GM12872 (cell line): ENCODE results near the gene PPP2R1B.

Experiments
- TF ChIP-seq, protein P1 (sequence below): IDR thresholded peaks from 3 replicates; pipeline ENCODE4 v1.5.1; 2011; ENCODE audit warnings: low read depth, mild to moderate bottlenecking, low read length, moderate library complexity; ENCODE audit not compliant: insufficient read depth

Gene PPP2R1B

DNA sequence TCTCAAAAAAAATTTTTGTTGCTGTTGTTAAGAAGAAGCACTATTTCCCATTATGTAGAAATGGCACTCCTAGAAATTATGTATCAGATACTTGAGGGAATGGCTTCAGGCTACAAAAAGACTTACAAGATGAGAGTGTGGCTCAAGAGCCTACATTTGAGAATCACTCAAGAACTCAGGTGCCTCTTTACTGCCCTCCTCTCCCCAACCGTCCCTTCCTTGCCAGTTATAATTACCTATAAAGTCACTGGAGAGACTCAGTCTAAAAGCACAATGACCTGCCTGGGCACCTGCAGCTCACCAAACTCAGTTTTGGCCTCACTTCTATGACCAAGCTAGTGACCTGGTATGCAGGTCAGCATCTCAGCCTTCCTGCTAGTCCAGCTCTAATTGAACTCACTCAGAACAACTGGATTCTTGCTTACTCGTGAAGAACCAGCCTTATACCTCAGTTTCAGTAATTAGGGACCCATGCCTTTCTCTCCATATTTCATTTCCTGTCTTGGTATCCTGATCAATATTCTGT is 41.9 kb upstream of the PPP2R1B start:
- TF ChIP-seq, protein P1, sequence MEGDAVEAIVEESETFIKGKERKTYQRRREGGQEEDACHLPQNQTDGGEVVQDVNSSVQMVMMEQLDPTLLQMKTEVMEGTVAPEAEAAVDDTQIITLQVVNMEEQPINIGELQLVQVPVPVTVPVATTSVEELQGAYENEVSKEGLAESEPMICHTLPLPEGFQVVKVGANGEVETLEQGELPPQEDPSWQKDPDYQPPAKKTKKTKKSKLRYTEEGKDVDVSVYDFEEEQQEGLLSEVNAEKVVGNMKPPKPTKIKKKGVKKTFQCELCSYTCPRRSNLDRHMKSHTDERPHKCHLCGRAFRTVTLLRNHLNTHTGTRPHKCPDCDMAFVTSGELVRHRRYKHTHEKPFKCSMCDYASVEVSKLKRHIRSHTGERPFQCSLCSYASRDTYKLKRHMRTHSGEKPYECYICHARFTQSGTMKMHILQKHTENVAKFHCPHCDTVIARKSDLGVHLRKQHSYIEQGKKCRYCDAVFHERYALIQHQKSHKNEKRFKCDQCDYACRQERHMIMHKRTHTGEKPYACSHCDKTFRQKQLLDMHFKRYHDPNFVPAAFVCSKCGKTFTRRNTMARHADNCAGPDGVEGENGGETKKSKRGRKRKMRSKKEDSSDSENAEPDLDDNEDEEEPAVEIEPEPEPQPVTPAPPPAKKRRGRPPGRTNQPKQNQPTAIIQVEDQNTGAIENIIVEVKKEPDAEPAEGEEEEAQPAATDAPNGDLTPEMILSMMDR: no peak

DNA sequence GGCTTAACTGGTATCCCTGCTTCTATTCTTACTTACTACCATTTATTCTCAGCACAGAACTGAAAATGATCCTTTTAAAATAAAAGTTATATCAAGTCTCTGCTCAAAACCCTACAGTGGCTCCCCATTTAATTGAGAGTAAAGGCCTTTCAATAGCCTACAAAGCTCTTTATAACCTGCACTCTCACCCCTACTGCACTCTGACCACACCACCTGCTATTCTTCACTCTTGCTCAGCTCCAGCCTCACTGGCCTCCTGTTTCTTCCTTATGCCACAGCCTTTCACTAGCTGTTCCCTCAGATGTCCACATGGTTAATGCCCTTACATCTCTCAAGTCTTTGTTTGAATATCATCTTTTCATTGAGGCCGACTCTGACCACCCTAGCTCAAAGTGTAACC is 40.9 kb upstream of the PPP2R1B start:
- TF ChIP-seq, protein P1: no peak

DNA sequence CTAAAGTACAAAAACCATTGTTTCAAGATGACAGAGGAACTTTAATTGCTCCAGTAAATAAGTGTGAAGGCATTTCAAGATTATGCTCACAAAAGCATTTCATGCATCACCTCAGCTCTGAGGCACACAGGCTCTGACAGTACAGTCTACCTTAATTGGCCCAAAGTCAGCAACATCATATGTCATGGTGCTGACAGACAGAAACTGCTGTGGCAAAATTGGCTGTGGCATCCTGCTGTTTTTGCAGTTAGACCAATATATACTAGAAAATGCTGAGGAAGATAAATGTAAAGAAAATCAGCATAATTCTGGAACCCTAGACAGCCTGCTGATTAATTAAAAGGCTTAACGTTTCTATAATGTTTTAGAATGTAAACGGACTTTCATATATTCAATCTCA is 34.9 kb upstream of the PPP2R1B start:
- TF ChIP-seq, protein P1: no peak

DNA sequence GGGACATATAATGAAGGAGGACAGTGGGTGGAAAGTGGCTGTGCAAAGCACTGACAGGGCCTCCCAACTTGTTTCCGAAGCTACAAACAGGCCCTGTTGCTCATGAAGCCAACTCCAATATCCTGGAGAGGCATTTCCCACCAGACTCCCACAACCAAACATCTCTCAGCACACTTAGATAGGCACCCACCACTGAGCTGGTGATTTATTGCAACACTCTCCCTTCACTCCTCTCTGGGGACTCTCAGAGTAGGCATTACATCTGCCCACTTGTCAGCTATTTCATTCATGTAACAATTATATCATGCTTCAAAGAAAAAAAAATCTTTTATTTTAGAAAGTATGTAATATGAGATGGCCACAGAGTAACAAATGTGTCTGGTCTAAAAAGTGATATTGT is 32.1 kb upstream of the PPP2R1B start:
- TF ChIP-seq, protein P1: no peak

DNA sequence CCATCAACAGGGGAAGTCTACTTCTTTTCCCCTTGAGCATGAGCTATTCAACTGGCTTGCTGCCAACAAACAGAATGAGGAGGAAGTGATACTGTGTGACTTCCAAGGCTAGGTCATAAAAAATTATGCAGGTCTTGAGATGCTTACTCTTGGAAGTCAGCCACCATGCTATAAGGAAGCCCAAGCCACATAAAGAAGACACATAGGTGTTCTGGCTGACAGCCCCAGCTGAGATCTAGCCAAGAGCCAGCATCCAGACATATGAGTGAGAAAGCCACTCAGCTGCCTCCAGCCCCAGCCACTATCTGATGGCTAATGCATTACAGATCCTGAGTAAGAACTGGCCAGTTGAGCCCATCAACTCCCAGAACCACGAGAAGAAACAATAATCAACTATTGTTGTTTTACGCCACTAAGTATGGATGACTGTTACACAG is 31.0 kb upstream of the PPP2R1B start:
- TF ChIP-seq, protein P1: no peak

DNA sequence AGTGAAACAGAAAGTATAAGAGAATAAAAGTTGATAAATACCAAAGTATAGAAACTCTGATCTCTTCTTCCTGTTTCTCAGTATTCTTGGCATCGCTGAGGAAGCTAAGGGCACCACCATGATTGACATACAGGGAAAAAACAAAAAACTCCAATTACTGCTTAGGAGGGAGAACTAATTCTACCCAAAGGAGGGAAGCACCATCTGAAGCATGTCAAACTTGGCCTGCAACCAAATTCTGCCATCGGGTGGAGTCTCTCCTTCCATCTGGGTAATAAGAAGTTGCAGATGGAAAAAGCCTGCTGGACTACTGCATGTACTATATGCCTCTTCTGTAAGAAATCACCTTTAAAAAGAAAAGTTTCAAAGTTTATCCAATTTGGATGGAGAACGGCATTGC is 30.5 kb upstream of the PPP2R1B start:
- TF ChIP-seq, protein P1: no peak

DNA sequence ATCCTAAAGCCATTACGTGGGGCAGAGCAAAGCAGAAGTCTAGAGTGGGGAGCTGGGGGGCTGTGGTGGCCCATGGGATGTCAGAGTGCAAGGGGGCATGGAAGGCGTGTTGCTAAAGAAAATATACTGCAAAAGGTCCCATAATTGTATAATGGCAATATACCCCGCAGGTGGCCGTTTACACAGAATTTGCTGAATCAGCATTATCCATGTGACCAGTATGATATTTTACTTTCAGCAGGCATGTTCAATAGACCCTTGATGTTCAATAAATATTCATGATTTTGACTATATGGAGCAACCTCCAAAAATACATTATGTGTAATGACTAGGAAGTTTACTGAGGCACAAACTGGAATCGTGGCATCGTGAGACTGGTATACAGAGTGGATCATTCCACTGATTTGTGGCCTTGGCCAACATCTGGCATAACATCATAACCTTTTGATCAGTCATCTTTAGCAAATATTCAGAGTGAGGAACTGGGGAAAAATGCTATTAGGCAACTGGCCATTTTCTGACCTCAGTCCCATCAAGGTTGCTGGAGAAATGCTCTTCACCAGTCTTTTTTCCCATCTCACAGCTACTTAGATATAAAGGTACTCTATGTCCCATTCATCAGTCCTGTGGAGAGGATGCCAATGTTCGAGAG is 29.3 kb upstream of the PPP2R1B start:
- TF ChIP-seq, protein P1: no peak
